Measurements from ENCODE around the gene USP25.

USP25 gene, protein sequence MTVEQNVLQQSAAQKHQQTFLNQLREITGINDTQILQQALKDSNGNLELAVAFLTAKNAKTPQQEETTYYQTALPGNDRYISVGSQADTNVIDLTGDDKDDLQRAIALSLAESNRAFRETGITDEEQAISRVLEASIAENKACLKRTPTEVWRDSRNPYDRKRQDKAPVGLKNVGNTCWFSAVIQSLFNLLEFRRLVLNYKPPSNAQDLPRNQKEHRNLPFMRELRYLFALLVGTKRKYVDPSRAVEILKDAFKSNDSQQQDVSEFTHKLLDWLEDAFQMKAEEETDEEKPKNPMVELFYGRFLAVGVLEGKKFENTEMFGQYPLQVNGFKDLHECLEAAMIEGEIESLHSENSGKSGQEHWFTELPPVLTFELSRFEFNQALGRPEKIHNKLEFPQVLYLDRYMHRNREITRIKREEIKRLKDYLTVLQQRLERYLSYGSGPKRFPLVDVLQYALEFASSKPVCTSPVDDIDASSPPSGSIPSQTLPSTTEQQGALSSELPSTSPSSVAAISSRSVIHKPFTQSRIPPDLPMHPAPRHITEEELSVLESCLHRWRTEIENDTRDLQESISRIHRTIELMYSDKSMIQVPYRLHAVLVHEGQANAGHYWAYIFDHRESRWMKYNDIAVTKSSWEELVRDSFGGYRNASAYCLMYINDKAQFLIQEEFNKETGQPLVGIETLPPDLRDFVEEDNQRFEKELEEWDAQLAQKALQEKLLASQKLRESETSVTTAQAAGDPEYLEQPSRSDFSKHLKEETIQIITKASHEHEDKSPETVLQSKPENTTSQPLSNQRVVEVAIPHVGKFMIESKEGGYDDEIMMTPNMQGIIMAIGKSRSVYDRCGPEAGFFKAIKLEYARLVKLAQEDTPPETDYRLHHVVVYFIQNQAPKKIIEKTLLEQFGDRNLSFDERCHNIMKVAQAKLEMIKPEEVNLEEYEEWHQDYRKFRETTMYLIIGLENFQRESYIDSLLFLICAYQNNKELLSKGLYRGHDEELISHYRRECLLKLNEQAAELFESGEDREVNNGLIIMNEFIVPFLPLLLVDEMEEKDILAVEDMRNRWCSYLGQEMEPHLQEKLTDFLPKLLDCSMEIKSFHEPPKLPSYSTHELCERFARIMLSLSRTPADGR

DNA sequence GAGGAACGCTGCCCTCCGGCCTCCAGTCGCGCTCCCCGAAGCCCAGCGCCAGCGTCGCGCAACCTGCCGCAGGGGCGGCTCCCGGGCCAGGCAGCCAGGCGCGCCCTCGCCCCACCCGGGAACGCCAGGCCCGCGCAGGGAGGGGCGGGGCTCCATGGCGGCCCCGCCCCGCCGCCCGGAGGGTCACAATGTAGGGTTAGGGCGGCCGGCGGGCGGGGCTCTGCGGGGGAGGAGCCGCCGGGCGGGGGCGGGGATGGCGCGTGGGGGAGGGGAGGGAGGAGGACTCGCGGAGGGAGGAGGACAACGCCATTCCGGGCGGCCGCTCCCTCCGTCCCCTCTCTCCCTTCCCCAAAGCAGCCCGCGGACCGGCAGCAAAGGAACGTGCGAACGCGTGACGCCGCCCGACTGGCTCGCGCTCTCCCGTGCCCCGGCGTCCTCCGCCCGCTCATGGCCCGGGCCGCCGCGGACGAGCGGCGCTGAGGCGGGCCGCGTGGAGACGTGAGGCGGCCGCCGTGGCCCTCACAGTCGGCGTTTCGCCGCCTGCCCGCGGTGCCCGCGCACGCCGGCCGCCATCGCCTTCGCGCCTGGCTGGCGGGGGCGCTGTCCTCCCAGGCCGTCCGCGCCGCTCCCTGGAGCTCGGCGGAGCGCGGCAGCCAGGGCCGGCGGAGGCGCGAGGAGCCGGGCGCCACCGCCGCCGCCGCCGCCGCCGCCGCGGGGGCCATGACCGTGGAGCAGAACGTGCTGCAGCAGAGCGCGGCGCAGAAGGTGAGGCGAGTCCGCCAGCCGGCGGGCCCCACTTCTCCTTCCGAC lies at the start of gene USP25:
Gene USP25 (plus strand): TSS at position 309 of the 810 bp plus-strand sequence. CDS start 412 bp downstream, at position 721.
- peak; percentile 68 for DNase-seq (ENCODE audit: low spot score)
- FAIRE-seq: no peak

DNA sequence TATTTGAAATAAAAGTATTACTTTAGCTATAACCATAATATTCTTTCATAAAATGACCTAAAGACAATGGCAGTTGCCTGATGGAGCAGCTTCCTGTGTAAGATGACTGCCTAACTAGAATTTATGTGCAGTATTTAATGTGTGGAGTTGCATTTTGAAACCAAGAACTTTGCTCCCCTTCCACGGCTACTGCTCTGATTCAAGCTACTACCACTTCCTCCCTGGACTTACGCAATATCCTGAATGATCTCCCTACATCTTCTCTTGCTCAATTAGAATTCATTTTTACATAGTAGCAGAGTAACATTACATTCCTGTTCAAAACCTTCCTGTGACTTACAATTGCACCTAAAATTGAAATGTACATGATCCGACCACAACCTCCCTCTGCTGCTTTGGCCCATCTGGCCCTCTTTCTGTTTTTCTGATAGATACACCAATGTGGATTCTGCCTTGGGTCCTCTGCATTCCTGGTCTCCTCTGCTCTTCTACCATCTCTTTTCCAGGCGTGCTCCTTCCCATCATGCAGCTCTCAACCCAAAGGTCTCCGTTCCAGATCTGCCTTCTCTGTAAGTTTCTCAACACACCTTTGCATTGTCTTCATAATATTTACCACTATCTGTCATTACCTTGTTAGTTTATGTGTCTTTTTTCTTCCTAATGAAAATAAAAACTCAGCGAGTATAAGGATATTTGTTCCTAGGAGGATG lies 47.4 kb upstream of the USP25 start:
- DNase-seq (ENCODE audit: low spot score) (no peak), FAIRE-seq (no peak)

DNA sequence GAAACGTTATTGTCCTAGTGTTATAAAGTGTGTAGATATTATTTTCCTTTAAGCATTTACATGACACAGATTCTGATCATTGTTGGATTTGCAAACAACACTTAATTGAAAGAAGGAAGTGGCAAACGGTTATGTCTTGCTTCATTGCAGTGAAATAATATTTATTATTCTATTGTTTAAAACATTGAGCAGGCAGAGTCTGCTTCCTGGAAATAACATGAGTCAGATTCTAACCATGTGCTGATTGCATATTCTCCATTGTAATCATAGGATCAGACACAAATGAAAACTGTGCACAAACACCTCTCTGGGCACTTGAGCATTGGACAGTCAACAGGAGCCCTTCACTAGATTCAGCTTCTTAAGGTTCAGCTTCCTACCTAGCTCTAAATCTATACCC lies 46.8 kb upstream of the USP25 start:
- no peak for DNase-seq (ENCODE audit: low spot score)
- no peak for FAIRE-seq

DNA sequence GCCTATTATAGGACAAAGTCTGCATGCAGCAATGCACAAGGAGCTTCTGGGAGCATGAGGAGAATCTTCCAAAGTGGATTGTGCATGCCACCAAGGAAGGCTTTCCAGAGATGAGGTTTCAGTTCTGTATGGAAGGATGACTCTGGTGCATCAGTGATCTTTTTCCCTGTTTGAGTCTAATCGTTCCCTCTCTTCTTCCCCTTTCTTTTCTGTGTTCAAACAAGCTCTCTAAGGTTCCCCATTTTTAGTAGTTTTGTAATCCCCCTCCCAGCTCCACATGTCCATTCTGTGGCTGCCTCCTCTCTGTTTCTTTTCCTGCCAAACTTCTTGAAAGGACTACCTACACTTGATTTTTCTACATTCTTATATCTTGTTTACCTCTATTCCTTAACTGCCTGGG lies 43.3 kb upstream of the USP25 start:
- no peak for FAIRE-seq
- no peak for DNase-seq (ENCODE audit: low spot score)

DNA sequence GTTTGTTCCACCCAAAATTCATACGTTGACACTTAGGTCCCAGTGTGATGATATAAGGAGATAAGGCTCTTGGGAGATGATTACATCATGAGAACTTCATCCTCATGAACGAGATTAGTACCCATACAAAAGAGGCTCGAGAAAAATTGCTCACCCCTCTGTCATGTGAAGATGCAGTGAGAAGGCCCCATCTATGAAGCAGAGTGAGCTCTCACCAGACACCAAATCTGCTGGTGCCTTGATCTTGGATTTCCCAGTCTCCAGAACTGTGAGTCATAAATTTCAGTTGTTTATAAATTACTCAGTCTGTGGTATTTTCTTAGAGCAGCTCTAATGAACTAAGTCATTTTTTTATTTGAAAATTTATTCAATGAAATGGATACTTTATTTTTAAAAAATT lies 42.6 kb upstream of the USP25 start:
- DNase-seq (ENCODE audit: low spot score) (no peak), FAIRE-seq (no peak)

DNA sequence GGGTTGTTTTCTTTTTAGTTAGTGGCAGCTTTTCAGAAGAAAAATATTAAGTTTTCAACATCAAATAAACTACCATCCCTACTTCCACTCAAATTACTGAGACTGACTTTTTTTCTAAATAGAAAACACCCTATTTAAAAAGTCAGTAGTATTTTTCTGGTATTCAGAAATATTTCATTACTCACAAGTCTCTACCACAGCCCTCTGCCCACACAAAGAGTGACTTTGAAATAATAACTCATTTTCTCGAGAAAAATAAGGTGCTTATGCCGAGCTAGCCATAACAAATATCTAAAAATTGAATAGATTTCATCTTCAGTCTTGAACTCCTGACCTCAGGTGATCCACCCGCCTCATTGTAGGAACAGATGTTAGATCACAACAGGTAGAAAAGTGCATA lies 41.8 kb upstream of the USP25 start:
- FAIRE-seq (no peak), DNase-seq (ENCODE audit: low spot score) (no peak)

DNA sequence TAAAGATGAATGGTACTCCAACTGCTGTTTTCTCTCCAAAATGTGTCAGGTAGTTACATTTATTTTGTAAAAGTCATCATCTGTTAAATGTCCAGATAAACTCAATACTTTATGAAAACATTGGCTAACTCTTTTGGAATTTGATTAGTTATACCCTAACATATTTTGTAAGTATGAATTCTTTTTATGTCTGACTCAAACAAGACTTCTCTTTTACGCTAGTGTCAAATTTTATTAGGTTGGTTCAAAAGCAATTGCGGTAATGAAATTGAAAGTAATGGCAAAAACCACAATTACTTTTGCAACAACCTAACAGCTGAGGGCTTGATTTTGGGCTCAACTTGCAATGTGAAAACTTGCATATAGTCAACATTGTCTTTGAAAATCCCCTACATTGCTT lies 41.0 kb upstream of the USP25 start:
- FAIRE-seq (no peak), DNase-seq (ENCODE audit: low spot score) (no peak)

DNA sequence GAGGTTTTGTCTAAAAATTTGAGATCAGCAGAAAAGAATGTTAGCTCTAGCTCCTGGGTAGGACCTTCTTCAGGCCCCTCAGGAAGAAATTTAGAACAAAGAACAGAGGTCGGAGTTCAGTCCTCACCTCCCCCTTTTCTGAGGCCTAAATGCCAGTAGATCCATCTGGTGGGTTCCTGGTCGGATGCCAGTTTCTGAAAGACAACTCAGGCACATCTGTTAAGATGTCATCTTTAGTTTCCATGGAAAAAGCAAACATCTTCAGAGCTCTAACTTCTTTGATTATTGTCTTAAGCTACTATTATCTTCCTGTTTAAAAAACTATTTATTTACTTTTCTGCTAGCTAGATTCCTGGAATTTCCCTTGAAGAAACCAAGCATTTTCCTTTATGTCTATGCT lies 37.1 kb upstream of the USP25 start:
- DNase-seq (ENCODE audit: low spot score): no peak

DNA sequence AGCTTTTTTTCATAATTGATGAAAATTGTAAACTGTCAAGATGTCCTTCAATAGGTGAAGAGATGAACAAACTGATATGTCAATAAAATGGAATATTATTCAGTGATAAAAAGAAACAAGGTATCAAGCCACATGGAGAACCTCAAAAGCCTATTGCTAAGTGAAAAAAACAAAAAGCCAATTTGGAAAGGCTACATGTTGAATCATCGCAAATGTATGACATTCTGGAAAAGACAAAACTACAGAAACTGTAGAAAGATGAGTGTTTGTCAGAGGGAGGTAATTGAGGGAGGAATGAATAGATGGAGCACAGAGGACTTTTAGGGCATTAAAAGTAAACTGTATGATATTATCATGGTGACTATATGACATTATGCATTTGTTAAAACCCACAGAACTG lies 34.5 kb upstream of the USP25 start:
- FAIRE-seq (no peak), DNase-seq (ENCODE audit: low spot score) (no peak)

More for the DNA sequence above, 37.1 kb upstream of the USP25 start:
- FAIRE-seq: no peak

DNA sequence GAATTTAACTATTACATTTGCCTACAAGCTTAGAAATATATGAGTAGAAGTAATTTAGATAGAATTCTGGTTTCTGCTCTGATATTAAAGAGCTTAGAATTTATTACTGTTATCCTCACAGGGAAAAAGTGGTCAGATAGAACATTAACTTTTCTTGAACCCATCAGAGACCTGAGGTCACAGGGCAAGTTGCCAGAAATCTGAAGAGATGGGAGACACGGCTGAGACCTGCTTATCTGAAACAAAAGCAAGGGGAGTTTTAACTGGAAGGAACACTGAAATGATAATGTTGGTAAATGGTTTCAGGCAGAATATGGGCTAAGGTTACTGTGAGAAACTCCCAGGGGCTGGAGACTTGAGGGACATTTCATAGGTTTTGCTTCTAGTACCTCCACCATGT lies 28.0 kb upstream of the USP25 start:
- FAIRE-seq (peak; percentile 84), DNase-seq (ENCODE audit: low spot score) (peak; percentile 24)

DNA sequence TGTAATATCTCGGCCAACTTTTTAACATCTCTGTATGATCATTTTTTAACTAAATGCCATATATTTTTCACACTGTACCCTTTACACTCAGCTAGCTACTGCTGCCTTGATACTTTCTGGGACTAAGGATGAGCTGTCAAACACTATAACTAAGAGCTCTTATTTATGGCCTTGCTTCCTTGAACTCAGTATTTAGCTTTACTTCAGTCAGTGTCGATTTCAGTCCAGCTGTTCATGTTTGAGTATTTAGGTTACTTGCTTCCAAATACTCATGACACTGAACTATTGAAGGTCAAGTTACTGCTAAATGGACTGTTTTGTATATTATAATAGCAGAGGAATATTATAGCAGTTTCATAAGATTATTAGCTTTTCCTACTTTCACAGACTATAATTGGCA lies 25.9 kb upstream of the USP25 start:
- FAIRE-seq (no peak), DNase-seq (ENCODE audit: low spot score) (no peak)

DNA sequence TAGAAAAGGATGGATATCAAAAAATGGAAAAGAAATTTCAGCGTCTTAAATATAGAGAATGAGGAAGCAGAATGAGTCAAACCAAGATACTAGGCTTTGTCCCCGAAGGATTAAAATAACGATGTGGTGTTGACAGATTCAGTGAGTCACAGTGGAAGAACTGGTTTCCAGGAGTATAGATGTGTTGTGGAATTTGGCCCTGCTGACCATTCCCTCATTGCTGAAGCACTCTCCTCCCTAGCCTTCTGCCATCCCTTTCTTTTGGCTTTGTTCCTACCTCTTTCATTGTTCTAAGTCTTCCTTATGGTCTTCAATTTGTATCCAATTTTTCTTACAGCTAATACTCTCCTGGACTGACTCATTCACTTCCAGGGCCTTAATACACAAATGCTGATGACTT lies 23.1 kb upstream of the USP25 start:
- FAIRE-seq (peak; percentile 90), DNase-seq (ENCODE audit: low spot score) (peak; percentile 86)

DNA sequence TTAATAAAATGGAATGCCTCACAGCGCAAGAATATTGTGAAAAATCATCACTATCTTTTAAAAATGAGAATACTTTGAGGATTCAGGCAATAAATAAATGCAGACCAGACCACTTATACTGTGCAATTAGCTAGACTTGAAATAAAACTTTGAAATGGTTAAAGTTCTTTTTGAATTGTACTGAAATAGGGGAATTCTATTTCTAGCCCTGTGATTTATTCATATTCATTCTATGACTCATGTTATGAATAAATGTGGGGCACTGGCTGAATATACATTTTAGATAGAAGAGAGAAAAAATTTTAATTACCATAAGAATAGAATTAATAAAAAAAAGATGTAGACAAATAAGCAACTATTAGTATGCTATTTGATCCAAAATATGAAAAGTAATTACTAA lies 16.4 kb upstream of the USP25 start:
- DNase-seq (ENCODE audit: low spot score) (no peak), FAIRE-seq (no peak)

DNA sequence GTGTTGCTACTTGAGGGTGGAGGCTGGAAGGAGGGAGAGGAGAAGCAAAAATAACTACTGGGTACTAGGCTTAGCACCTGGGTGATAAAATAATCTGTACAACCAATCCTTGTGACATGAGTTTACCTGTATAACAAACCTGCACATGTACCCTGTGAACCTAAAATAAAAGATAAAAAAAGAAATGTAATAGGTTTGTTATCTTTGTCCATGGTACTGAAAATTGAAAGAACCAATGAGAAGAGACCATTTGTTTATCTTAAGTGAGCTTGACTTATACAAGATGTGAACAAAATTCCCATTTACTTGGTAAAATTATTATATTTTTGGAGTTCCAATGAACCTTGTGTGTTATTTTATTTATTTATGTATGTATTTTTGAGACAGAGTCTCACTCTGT lies 11.1 kb upstream of the USP25 start:
- DNase-seq (ENCODE audit: low spot score): no peak
- no peak for FAIRE-seq

DNA sequence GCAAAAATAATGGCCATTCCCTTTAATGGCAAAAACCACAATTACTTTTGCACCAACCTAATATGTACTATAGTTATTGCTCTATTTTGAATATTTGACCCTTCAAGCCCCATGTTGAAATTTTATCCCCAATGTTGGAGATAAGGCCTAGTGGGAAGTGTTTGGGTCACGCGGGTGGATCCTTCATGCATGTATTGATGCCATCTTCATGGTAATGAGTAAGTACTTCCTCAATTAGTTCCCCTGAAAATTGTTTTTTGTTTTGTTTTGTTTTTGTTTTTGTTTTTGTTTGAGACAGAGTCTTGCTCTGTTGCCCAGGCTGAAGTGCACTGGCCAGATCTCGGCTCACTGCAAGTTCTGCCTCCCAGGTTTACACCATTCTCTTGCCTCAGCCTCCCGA lies 9.8 kb upstream of the USP25 start:
- DNase-seq (ENCODE audit: low spot score) (no peak), FAIRE-seq (no peak)

DNA sequence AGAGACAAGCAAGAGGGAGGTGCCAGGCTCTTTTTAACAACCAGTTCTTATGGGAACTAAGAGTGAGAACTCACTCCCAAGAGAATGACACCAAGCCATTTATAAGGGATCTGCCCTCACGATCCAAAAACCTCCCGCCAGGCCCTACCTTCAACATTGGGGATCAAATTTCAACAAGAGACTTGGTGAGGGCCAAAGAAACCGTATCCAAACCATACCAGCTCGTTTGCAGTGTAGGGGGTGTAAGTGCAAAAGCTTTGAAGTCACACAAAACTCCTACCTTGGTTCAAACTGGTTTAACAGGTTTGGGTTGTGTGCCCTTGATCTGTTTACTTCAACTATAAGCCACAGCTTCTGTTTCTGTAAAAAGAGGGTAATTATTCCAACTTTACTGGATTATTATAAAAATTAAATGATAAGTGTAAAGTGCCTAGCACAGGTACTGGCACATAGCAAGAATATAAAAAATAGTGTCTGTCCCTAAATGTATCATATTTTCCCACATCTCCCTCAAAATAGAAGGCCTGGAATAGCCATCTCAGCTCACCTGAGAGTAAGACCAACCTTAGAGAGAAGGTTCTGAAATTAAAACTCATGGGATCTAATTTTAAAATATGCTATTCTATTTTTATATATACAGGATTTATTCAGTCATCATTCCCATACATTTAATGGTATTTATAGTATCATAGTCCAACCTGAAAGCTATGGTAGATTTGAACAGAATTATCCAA lies 7.0 kb upstream of the USP25 start:
- DNase-seq (ENCODE audit: low spot score) (no peak), FAIRE-seq (no peak)

DNA sequence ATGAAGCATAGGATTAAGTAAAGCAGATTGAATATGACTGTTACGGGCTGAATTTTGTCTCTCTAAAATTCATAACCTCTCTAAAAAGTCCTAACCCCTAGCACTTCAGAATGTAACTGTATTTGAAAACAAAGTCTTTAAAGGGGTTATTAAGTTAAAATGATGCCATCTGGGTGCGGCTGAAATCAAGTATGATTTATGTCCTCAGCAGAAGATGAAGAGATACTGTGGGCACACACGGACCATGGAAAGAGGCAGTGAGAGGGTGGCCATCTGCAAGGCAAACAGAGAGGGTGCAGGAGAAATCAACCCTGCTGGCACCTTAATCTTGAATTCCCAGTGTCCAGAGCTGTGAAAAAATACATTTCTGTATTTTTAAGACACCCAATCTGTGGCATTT lies 3.8 kb upstream of the USP25 start:
- no peak for FAIRE-seq
- no peak for DNase-seq (ENCODE audit: low spot score)

DNA sequence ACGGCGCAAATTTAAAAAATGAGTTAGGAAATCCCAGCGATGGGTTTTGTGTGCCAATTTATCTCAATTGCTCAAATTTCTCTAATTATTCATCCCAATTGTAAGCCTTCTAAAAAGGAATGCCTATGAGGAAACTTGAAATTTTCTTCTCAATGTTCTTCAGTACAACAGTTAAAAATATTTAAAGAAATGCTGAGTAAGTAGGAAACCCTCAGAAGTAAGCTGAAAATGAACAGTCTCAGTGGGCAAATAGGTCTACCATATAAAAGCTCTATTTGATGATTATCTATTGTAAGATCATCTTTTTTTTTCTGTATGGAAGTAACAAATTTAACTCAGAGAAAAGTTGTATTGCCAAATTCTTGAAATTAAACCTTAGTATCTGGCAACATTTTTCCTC lies 1.7 kb upstream of the USP25 start:
- no peak for DNase-seq (ENCODE audit: low spot score)
- no peak for FAIRE-seq

DNA sequence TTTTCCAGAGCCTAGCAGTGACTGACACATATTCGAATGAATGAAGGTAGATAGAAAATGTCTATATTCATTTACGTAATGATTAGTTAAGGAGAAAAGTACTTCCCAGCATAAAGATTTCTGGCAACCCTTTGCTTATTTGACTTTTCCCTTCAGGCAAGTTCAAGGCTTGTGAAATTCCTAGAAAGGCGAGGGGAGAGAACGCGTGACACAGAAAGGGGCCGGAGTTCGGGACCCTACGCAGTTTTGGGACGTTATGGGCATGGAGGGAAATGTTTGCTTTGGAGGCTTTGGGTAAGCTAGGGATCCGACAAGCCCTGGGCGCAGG lies 472 bp upstream of the USP25 start:
- no peak for FAIRE-seq

More for the DNA sequence above, 472 bp upstream of the USP25 start:
- no peak for DNase-seq (ENCODE audit: low spot score)
